Hematopoietic multipotent progenitor cell treated with erythropoietin and hydrocortisone succinate and interleukin-3 and kit ligand, for 17 days (in vitro differentiated cells): Measurements from ENCODE around the gene SP8.

Experiments
- DNase-seq: peaks from one replicate; pipeline ENCODE4 v3.0.0-alpha.2; 2015; ENCODE audit warnings: low spot score

SP8 gene

GRCh38 chr7:20754001-20754400 is 32.7 kb downstream of the SP8 start:
- DNase-seq = no peak

- no peak for DNase-seq
Observed at GRCh38 chr7:20749906-20750305, 36.8 kb downstream of the SP8 start.

- no peak for DNase-seq
Observed at GRCh38 chr7:20748853-20749252, 37.8 kb downstream of the SP8 start.

GRCh38 chr7:20747001-20747400 is 39.7 kb downstream of the SP8 start:
- DNase-seq = no peak

GRCh38 chr7:20745702-20746101 is 41.0 kb downstream of the SP8 start:
- no peak for DNase-seq

GRCh38 chr7:20744954-20745446 is 41.7 kb downstream of the SP8 start:
- peak; percentile 36 for DNase-seq

GRCh38 chr7:20742913-20743312 is 43.8 kb downstream of the SP8 start:
- no peak for DNase-seq

GRCh38 chr7:20741801-20742200 is 44.9 kb downstream of the SP8 start:
- no peak for DNase-seq

GRCh38 chr7:20738518-20739481 is 47.9 kb downstream of the SP8 start:
- DNase-seq = no peak

- no peak for DNase-seq
Observed at GRCh38 chr7:20737840-20738448, 48.7 kb downstream of the SP8 start.

GRCh38 chr7:20735346-20736065 is 51.2 kb downstream of the SP8 start:
- DNase-seq = no peak
